ENCODE data around the gene DNAJC11. TPM values are rescaled to one million over a fixed set of nuclear protein-coding genes. Genes with fewer than 3 reads are reported as not detected.

Gene DNAJC11
- polyA plus RNA-seq, 1 of the 3 experiments (the other 2 are of a cell fraction) = 38.2 TPM

- POLR2A ChIA-PET = interaction anchor here (0.6 kb wide), 1 partner anchor 67 kb away, joined by 3 read pairs; no protein-coding TSS in a partner anchor
- 0% methylated on average over 11 of the region's 84 CpGs for WGBS (ENCODE audit: low lambda C conversion rate)
- Histone ChIP-seq H3K4me2 (peak within 1 kb of the TSS; percentile 93), H3K79me2 (ENCODE audit: insufficient read depth) (peaks cover 44% of the 10 kb centered on the region), H3K36me3 (replicated peaks in 1 of 2; ENCODE audit: control insufficient read depth in 1 of 2, insufficient read depth in 2 of 2, low read length in 1 of 2) (peaks cover 0 to 3% of the 10 kb centered on the region in 2 experiments), H3K4me3 (ENCODE audit: low read depth in 2 of 2, low read length in 1 of 2) (peak within 1 kb of the TSS; percentile 75 to 90), H3K27me3 (ENCODE audit: insufficient read depth) (no peaks in the 10 kb centered on the region), H3K9ac (peak within 1 kb of the TSS; percentile 86), H3F3A (replicated peaks; ENCODE audit: insufficient read depth) (peaks cover 14% of the 10 kb centered on the region), H2AFZ (ENCODE audit: low read depth) (peak within 1 kb of the TSS; percentile 95), H4K20me1 (ENCODE audit: insufficient read depth) (peaks cover 33% of the 10 kb centered on the region), H3K27ac (ENCODE audit: low read depth in 2 of 2, low read length in 1 of 2) (peak within 1 kb of the TSS; percentile 77 to 78), H3K4me1 (ENCODE audit: control insufficient read depth in 1 of 2, insufficient read depth in 2 of 2, low read depth in 1 of 2, low read length in 1 of 2) (peaks cover 0 to 7% of the 10 kb centered on the region in 2 experiments; a peak in 1 of 4 replicates), H3K9me3 (no peaks in the 10 kb centered on the region), H3K9me2 (no peaks in the 10 kb centered on the region)
- DNase-seq = peak; percentile 100
- CTCF ChIA-PET = interaction anchor here (1.0 to 1.1 kb wide), 2 partner anchors 10 to 58 kb away, joined by 4 to 5 read pairs; partner anchors contain the start of genes KLHL21, NOL9 and TAS1R1
- no peak for TF ChIP-seq MEF2A (IDR thresholded peaks at IDR 0.05; ENCODE audit: borderline replicate concordance, low read depth)
- TF ChIP-seq GABPA (IDR thresholded peaks at IDR 0.05; ENCODE audit: low read depth) = peak; percentile 52
- TF ChIP-seq EP300 (IDR thresholded peaks at IDR 0.05; ENCODE audit: borderline replicate concordance in 1 of 2, low read depth in 1 of 2, low read length in 1 of 2) = no peak; a peak in 1 of 4 replicates
- TF ChIP-seq TCF12 (IDR thresholded peaks at IDR 0.05) = peak; percentile 15; the same call in 1 of the 2 replicates
- TF ChIP-seq ELF1 (IDR thresholded peaks at IDR 0.05) = no peak
- TF ChIP-seq SIN3A (IDR thresholded peaks at IDR 0.05; ENCODE audit: borderline replicate concordance, low read depth, low read length) = no peak
- no peak for TF ChIP-seq GATA2 (CRISPR knock-in tag; IDR thresholded peaks at IDR 0.05)
- no peak for TF ChIP-seq POLR2AphosphoS5 (IDR thresholded peaks at IDR 0.05; ENCODE audit: low read depth, low read length)
- TF ChIP-seq CHD2 (IDR thresholded peaks at IDR 0.05; ENCODE audit: low read length, partially characterized antibody) = peak; percentile 96
- no peak for TF ChIP-seq YY1 (IDR thresholded peaks at IDR 0.05; ENCODE audit: low read depth)
- no peak for TF ChIP-seq RXRA (IDR thresholded peaks at IDR 0.05; ENCODE audit: borderline replicate concordance, low read depth)
- TF ChIP-seq ZBTB33 (IDR thresholded peaks at IDR 0.05; ENCODE audit: borderline replicate concordance, low read depth) = no peak
- TF ChIP-seq REST (IDR thresholded peaks at IDR 0.05; ENCODE audit: low read depth, low read length) = no peak
- no peak for TF ChIP-seq NFIC (IDR thresholded peaks at IDR 0.05; ENCODE audit: borderline replicate concordance)
- no peak for TF ChIP-seq CTCF (IDR thresholded peaks at IDR 0.05)
- TF ChIP-seq EZH2phosphoT487 (IDR thresholded peaks at IDR 0.05; ENCODE audit: borderline replicate concordance, low read depth) = no peak
- TF ChIP-seq MXI1 (IDR thresholded peaks at IDR 0.05; ENCODE audit: low read depth, low read length) = peak; percentile 72; the same call in 1 of the 2 replicates
- no peak for TF ChIP-seq RFX5 (IDR thresholded peaks at IDR 0.05; ENCODE audit: low read length)
- no peak for TF ChIP-seq TAF1 (IDR thresholded peaks at IDR 0.05; ENCODE audit: borderline replicate concordance, low read depth, low read length)
- no peak; the same call in 1 of the 2 replicates for TF ChIP-seq MAX (IDR thresholded peaks at IDR 0.05; ENCODE audit: low read depth)
- TF ChIP-seq USF1 (IDR thresholded peaks at IDR 0.05; ENCODE audit: borderline replicate concordance, low read depth) = no peak
- no peak for TF ChIP-seq FOXJ3 (CRISPR knock-in tag; IDR thresholded peaks at IDR 0.05)
- no peak for TF ChIP-seq SMC3 (IDR thresholded peaks at IDR 0.05; ENCODE audit: low read depth, low read length)
- no peak for TF ChIP-seq USF2 (IDR thresholded peaks at IDR 0.05; ENCODE audit: borderline replicate concordance, low read depth, low read length)
These were observed 88.1 kb downstream of the DNAJC11 start, which contains the start of gene PHF13 for GRCh38 chr1:6613361-6614018. Gene PHF13, plus strand, starts transcription at chr1:6613731. Its CDS starts 336 bp downstream, at chr1:6614067.

All from SK-N-SH (cell line).